ENCODE measurements around the gene PKHD1. TPM values are rescaled to one million over a fixed set of nuclear protein-coding genes. Genes with fewer than 3 reads are reported as not detected.
"Not testable (repeated sequence)": the region's sequence is repeated elsewhere in the genome, so short reads cannot be mapped to it uniquely, and the experiment has no call there.

Gene PKHD1
- total RNA-seq, 6 experiments from 2014 or later: 1.2 to 3.0 (median 2.3) TPM

DNA sequence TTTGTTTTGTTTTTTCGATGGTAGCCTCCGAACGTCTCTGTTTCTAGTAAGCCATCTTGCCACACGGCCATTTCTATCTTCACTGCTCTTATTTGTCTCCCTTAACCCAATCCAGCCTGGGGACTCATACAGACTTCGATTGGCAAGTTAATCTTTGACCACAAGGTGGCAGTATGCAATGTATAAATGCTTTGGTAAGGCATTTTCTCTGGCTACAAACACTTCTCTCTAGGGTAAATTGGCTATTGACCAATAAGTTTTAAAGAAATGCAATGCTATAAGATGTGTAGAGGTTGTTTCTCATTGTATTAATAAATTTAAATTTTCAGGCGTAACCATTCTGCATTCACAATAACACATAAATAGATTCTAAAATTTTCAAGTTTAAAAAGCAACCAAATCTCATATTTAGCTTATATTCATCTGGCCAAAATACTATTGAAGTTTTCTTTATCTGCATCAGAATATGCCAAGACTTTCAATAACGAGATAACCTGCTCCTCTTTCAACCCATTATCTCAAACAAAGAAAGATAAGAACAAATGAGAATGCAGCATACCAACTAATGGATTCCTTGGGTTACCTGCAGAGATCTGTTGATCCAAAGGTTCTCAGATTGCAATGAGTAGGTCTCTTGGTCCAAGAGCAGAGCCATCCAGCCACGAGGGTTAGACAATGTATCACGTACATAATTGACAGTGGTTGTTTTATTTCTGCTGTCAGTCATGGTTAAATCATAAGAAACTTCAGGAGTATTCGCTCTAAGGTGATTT lies 231.9 kb downstream of the PKHD1 start:
- Histone ChIP-seq H3K4me3 (no peak overlapping the region), H3K9me3 (no peaks in the 10 kb centered on the region), H3K27me3 (no peaks in the 10 kb centered on the region), H3K36me3 (no peaks in the 10 kb centered on the region), H3K4me1 (peaks cover 0 to 8% (median 0%) of the 10 kb centered on the region in 4 donors), H3K27ac (no peak overlapping the region)
- intact Hi-C loops (cut with DNase I): loop anchor here in 1 of 2 donors (10.0 kb wide), 1 partner anchor 169 kb away; no protein-coding TSS in a partner anchor
- TF ChIP-seq, protein P1, sequence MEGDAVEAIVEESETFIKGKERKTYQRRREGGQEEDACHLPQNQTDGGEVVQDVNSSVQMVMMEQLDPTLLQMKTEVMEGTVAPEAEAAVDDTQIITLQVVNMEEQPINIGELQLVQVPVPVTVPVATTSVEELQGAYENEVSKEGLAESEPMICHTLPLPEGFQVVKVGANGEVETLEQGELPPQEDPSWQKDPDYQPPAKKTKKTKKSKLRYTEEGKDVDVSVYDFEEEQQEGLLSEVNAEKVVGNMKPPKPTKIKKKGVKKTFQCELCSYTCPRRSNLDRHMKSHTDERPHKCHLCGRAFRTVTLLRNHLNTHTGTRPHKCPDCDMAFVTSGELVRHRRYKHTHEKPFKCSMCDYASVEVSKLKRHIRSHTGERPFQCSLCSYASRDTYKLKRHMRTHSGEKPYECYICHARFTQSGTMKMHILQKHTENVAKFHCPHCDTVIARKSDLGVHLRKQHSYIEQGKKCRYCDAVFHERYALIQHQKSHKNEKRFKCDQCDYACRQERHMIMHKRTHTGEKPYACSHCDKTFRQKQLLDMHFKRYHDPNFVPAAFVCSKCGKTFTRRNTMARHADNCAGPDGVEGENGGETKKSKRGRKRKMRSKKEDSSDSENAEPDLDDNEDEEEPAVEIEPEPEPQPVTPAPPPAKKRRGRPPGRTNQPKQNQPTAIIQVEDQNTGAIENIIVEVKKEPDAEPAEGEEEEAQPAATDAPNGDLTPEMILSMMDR (IDR thresholded peaks at IDR 0.05): peak; percentile 63 to 76 (median 71)
- no peak for TF ChIP-seq POLR2A (IDR thresholded peaks at IDR 0.05)
- ATAC-seq: peak; percentile 79 to 86 (median 80)
- DNase-seq: no peak
- 30% methylated on average over 10 of the region's 10 CpGs for WGBS (ENCODE audit: insufficient coverage, low coverage, low lambda C conversion rate, missing lambda C conversion rate)

DNA sequence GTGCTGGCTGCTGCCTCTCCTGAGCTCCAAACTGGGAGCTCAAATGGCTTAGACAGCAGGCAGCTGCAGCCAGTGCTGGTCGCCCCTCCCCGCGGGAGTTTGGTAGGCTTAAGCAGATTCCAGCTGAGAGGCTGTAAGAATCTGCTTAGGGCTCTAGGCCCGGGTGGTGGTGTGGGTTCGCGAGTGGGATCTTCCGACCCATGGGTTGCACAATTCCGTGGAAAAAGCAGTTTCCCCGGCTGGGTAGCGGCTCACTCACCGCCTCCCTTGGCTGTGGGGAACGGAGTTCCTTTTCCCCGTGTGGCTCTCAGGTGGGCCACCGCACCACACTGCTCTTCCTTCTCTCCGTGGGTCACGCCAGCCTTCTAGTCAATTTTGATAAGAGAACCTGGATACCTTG lies 232.5 kb downstream of the PKHD1 start:
- H3K4me3 ChIP-seq: no peak overlapping the region
- no peaks in the 10 kb centered on the region for H3K9me3 ChIP-seq
- TF ChIP-seq POLR2A (IDR thresholded peaks at IDR 0.05): no peak
- TF ChIP-seq, protein P1 (IDR thresholded peaks at IDR 0.05): no peak
- H3K4me1 ChIP-seq: peaks cover 0 to 8% (median 0%) of the 10 kb centered on the region in 4 donors
- intact Hi-C loops (cut with DNase I): loop anchor here in 1 of 2 donors (10.0 kb wide), 1 partner anchor 170 kb away; no protein-coding TSS in a partner anchor
- H3K36me3 ChIP-seq: no peaks in the 10 kb centered on the region
- no peak overlapping the region for H3K27ac ChIP-seq
- DNase-seq: peak in 1 of 3 donors; percentile 51
- 73% methylated on average over 7 of the region's 16 CpGs for WGBS (ENCODE audit: insufficient coverage, low coverage, low lambda C conversion rate, missing lambda C conversion rate)
- no peak for ATAC-seq
- no peaks in the 10 kb centered on the region for H3K27me3 ChIP-seq

DNA sequence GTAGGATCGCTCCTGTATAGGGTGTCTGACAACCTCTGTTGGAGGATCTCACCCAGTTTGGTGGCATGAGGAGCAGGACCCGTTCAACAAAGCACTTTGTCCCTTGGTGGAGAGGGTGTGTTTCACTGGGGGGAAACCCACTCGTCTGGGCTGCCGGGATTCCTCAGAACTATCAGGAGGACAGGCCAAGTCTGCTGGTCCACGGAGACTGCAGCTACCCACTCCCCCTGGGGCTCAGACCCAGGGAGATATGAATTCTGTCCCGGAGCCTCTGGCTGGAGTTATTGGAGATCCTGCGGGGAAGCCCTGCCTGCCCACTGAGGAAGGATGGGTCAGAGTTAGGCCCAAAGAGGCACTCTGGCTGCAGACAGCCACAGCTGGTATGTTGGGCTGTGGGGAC lies 233.1 kb downstream of the PKHD1 start:
- Histone ChIP-seq H3K9me3 (no peaks in the 10 kb centered on the region), H3K4me3 (no peak overlapping the region), H3K27me3 (no peaks in the 10 kb centered on the region), H3K27ac (no peak overlapping the region), H3K36me3 (no peaks in the 10 kb centered on the region), H3K4me1 (peaks cover 0 to 8% (median 0%) of the 10 kb centered on the region in 4 donors)
- no peak for ATAC-seq
- intact Hi-C loops (cut with DNase I): loop anchor here in 1 of 2 donors (10.0 kb wide), 1 partner anchor 170 kb away; no protein-coding TSS in a partner anchor
- no peak for TF ChIP-seq POLR2A (IDR thresholded peaks at IDR 0.05)
- TF ChIP-seq, protein P1 (IDR thresholded peaks at IDR 0.05): no peak
- no peak for DNase-seq
- 83% methylated on average over 2 of the region's 7 CpGs for WGBS (ENCODE audit: insufficient coverage, low coverage, low lambda C conversion rate, missing lambda C conversion rate)

DNA sequence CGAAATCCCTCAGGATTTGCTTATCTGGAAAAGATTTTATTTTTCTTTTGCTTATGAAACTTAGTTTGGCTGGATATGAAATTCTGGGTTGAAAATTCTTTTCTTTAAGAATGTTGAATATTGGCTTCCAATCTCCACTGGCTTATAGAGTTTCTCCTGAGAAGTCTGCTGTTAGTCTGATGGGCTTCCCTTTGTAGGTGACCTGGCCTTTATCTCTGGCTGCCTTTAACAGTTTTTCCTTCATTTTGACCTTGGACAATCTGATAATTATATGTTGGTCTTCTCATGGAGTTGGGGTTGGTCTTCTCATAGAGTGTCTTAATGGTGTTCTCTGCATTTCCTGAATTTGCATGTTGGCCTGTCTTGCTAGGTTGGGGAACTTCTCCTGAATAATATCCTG lies 234.3 kb downstream of the PKHD1 start:
- 67% methylated on average over 1 of the region's 1 CpG for WGBS (ENCODE audit: insufficient coverage, low coverage, low lambda C conversion rate, missing lambda C conversion rate)

DNA sequence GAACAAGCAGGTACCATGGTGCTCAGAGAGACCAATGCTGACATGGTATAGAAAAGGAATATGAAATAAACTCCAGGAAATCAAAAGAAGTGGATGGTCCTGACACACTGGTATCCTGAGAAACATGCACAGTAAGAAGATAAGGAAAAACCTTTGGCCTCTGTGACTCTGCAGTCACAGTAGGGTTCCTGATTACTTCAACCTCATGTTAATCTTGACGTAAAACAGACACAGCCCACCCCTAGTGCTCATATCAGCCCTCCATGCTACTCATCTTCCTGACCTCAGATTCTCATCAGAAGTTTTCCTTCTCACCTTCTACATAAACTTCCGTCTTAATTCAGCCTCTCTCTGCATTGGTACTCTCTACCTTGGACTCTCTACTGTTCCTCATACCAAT lies 240.9 kb downstream of the PKHD1 start:
- intact Hi-C loops (cut with DNase I): no loop called here
- TF ChIP-seq POLR2A (IDR thresholded peaks at IDR 0.05): no peak
- TF ChIP-seq, protein P1 (IDR thresholded peaks at IDR 0.05): no peak
- H3K4me3 ChIP-seq: no peak overlapping the region
- H3K36me3 ChIP-seq: no peaks in the 10 kb centered on the region
- DNase-seq (no peak), ATAC-seq (no peak)
- 55% methylated on average over 1 of the region's 2 CpGs for WGBS (ENCODE audit: insufficient coverage, low coverage, low lambda C conversion rate, missing lambda C conversion rate)
- no peaks in the 10 kb centered on the region for H3K9me3 ChIP-seq
- H3K27me3 ChIP-seq: no peaks in the 10 kb centered on the region
- no peak overlapping the region for H3K27ac ChIP-seq
- H3K4me1 ChIP-seq: no peaks in the 10 kb centered on the region

More for the DNA sequence above, 234.3 kb downstream of the PKHD1 start:
- H3K27ac ChIP-seq, H3K4me1 ChIP-seq, H3K36me3 ChIP-seq, H3K4me3 ChIP-seq, H3K9me3 ChIP-seq, H3K27me3 ChIP-seq, ATAC-seq, DNase-seq: not testable (repeated sequence)
- intact Hi-C loops (cut with DNase I): loop anchor here in 1 of 2 donors (10.0 kb wide), 1 partner anchor 172 kb away; no protein-coding TSS in a partner anchor
